Stimulated activated naive CD8-positive, alpha-beta T cell treated with anti-CD3 and anti-CD28 coated beads, Interleukin-15, amount 100 ng/mL, for 72 hours (primary cell): ENCODE results near the gene SEMA3G.

ENCODE experiments used
- ATAC-seq: fragments of 150-1000 bp; cut with Tn5 transposase; 2 replicates; pipeline ENCODE4 v1.10.0; 2021; ENCODE audit warnings: mild to moderate bottlenecking, moderate library complexity
- DNase-seq, 2 donors: peaks; one replicate each; pipeline ENCODE4 v3.0.0; 2021 to 2022
- H3K27ac Mint-ChIP-seq, 2 donors: one replicate each; pipeline ENCODE4 v1.8.0; 2022; ENCODE audit warnings: mild to moderate bottlenecking in 2 of 2, mixed read lengths in 2 of 2, moderate library complexity in 2 of 2
- H3K27me3 Mint-ChIP-seq: one replicate; pipeline ENCODE4 v1.8.0; 2022; ENCODE audit warnings: mixed read lengths
- H3K4me1 Mint-ChIP-seq: one replicate; pipeline ENCODE4 v1.8.0; 2022; ENCODE audit warnings: mild to moderate bottlenecking, mixed read lengths
- H3K4me3 Mint-ChIP-seq, 2 donors: one replicate each; pipeline ENCODE4 v1.8.0; 2022; ENCODE audit warnings: mild to moderate bottlenecking in 2 of 2, mixed read lengths in 2 of 2, moderate library complexity in 1 of 2
- H3K9me3 Mint-ChIP-seq, 2 donors: one replicate each; pipeline ENCODE4 v1.8.0; 2022; ENCODE audit warnings: mixed read lengths in 2 of 2

Gene SEMA3G

GRCh38 chr3:52438579-52439425 is 6.1 kb downstream of the SEMA3G start:
- no peaks in the 10 kb centered on the region for H3K9me3 Mint-ChIP-seq
- DNase-seq (no peak), ATAC-seq (no peak)
- H3K27ac Mint-ChIP-seq: no peak overlapping the region
- H3K4me1 Mint-ChIP-seq: no peaks in the 10 kb centered on the region
- no peaks in the 10 kb centered on the region for H3K27me3 Mint-ChIP-seq
- H3K4me3 Mint-ChIP-seq: no peak overlapping the region

- no peak overlapping the region for H3K4me3 Mint-ChIP-seq
- ATAC-seq: no peak
- no peaks in the 10 kb centered on the region for H3K4me1 Mint-ChIP-seq
- H3K9me3 Mint-ChIP-seq: no peaks in the 10 kb centered on the region
- H3K27ac Mint-ChIP-seq: no peak overlapping the region
- no peaks in the 10 kb centered on the region for H3K27me3 Mint-ChIP-seq
- no peak for DNase-seq
Measured at GRCh38 chr3:52438104-52438376, 6.9 kb downstream of the SEMA3G start.

- Mint-ChIP-seq H3K27ac (peak overlapping the region in 1 of 2 donors; percentile 67), H3K4me3 (no peak overlapping the region), H3K27me3 (no peaks in the 10 kb centered on the region), H3K4me1 (no peaks in the 10 kb centered on the region), H3K9me3 (no peaks in the 10 kb centered on the region)
- DNase-seq (no peak), ATAC-seq (no peak)
Measured at GRCh38 chr3:52437326-52438103, 7.4 kb downstream of the SEMA3G start.

- Mint-ChIP-seq H3K4me3 (no peak overlapping the region), H3K27me3 (no peaks in the 10 kb centered on the region), H3K27ac (no peak overlapping the region), H3K9me3 (no peaks in the 10 kb centered on the region), H3K4me1 (no peaks in the 10 kb centered on the region)
- DNase-seq (no peak), ATAC-seq (no peak)
Measured at GRCh38 chr3:52436500-52437149, 8.3 kb downstream of the SEMA3G start.

- ATAC-seq (no peak), DNase-seq (no peak)
- Mint-ChIP-seq H3K9me3 (no peaks in the 10 kb centered on the region), H3K27me3 (no peaks in the 10 kb centered on the region), H3K27ac (no peak overlapping the region), H3K4me1 (no peaks in the 10 kb centered on the region), H3K4me3 (no peak overlapping the region)
Measured at GRCh38 chr3:52435246-52436101, 9.4 kb downstream of the SEMA3G start.

- H3K4me3 Mint-ChIP-seq: no peak overlapping the region
- H3K9me3 Mint-ChIP-seq: no peaks in the 10 kb centered on the region
- H3K4me1 Mint-ChIP-seq: no peaks in the 10 kb centered on the region
- no peaks in the 10 kb centered on the region for H3K27me3 Mint-ChIP-seq
- ATAC-seq (no peak), DNase-seq (no peak)
- no peak overlapping the region for H3K27ac Mint-ChIP-seq
Measured at GRCh38 chr3:52434491-52435115, 10.3 kb downstream of the SEMA3G start.

- no peak overlapping the region for H3K4me3 Mint-ChIP-seq
- DNase-seq: no peak
- no peaks in the 10 kb centered on the region for H3K4me1 Mint-ChIP-seq
- no peaks in the 10 kb centered on the region for H3K27me3 Mint-ChIP-seq
- no peak overlapping the region for H3K27ac Mint-ChIP-seq
- no peaks in the 10 kb centered on the region for H3K9me3 Mint-ChIP-seq
- no peak for ATAC-seq
Measured at GRCh38 chr3:52433996-52434479, 10.9 kb downstream of the SEMA3G start.

GRCh38 chr3:52433328-52433995 is 11.4 kb downstream of the SEMA3G start:
- no peaks in the 10 kb centered on the region for H3K4me1 Mint-ChIP-seq
- H3K9me3 Mint-ChIP-seq: no peaks in the 10 kb centered on the region
- H3K27ac Mint-ChIP-seq: no peak overlapping the region
- ATAC-seq (no peak), DNase-seq (no peak)
- no peaks in the 10 kb centered on the region for H3K27me3 Mint-ChIP-seq
- H3K4me3 Mint-ChIP-seq: no peak overlapping the region

- no peak overlapping the region for H3K4me3 Mint-ChIP-seq
- no peaks in the 10 kb centered on the region for H3K4me1 Mint-ChIP-seq
- no peaks in the 10 kb centered on the region for H3K9me3 Mint-ChIP-seq
- H3K27ac Mint-ChIP-seq: no peak overlapping the region
- H3K27me3 Mint-ChIP-seq: peaks cover 6% of the 10 kb centered on the region
- ATAC-seq: no peak
- DNase-seq: no peak
Measured at GRCh38 chr3:52432691-52433141, 12.2 kb downstream of the SEMA3G start.

GRCh38 chr3:52432225-52432624 is 12.7 kb downstream of the SEMA3G start:
- no peaks in the 10 kb centered on the region for H3K4me1 Mint-ChIP-seq
- no peak for DNase-seq
- peaks cover 6% of the 10 kb centered on the region for H3K27me3 Mint-ChIP-seq
- H3K9me3 Mint-ChIP-seq: no peaks in the 10 kb centered on the region
- ATAC-seq: no peak
- no peak overlapping the region for H3K27ac Mint-ChIP-seq
- H3K4me3 Mint-ChIP-seq: no peak overlapping the region

- Mint-ChIP-seq H3K4me3 (no peak overlapping the region), H3K27me3 (peaks cover 6% of the 10 kb centered on the region), H3K4me1 (no peaks in the 10 kb centered on the region), H3K9me3 (no peaks in the 10 kb centered on the region), H3K27ac (no peak overlapping the region)
- DNase-seq (no peak), ATAC-seq (no peak)
Measured at GRCh38 chr3:52431459-52432223, 13.3 kb downstream of the SEMA3G start.

GRCh38 chr3:52430416-52430810 is 14.5 kb downstream of the SEMA3G start:
- Mint-ChIP-seq H3K4me1 (no peaks in the 10 kb centered on the region), H3K9me3 (no peaks in the 10 kb centered on the region)
- DNase-seq: no peak

GRCh38 chr3:52429779-52430415 is 15.0 kb downstream of the SEMA3G start:
- ATAC-seq (no peak), DNase-seq (no peak)
- Mint-ChIP-seq H3K9me3 (no peaks in the 10 kb centered on the region), H3K4me1 (no peaks in the 10 kb centered on the region), H3K27me3 (peaks cover 6% of the 10 kb centered on the region), H3K4me3 (no peak overlapping the region), H3K27ac (no peak overlapping the region)

More at GRCh38 chr3:52430416-52430810, 14.5 kb downstream of the SEMA3G start:
- Mint-ChIP-seq H3K4me3 (no peak overlapping the region), H3K27me3 (peaks cover 6% of the 10 kb centered on the region), H3K27ac (no peak overlapping the region)
- no peak for ATAC-seq
